ENCODE results near the gene EFCAB9. TPM values are rescaled to one million over a fixed set of nuclear protein-coding genes. Genes with fewer than 3 reads are reported as not detected.

Gene EFCAB9
- total RNA-seq, 1 experiment from 2014 or later: not detected

DNA sequence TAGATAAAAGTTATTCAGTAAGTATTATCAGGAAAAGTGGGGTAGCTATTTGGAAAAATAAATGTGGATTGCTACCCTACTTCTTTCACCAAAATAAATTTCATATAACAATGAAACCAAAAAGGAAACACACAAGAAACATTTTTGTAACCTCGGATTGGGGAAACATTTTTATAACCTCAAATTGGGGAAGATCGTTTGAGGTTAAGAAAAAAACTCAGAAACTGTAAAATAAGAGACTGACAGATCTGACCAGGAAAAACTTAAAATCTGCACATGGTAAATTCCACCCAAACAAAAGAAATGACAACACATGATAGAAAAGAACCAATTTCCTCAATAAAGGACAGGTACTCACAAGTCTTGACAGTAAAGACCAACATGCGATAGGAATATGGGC, 13.5 kb downstream of the EFCAB9 start:
- H2BK20ac ChIP-seq (ENCODE audit: low read depth, low read length, poor library complexity, severe bottlenecking): no peak overlapping the region
- H2AFZ ChIP-seq (ENCODE audit: low read length): no peak overlapping the region
- Mint-ChIP-seq H3K36me3 (ENCODE audit: insufficient read depth in 1 of 3, low read depth in 3 of 3) (peaks cover 10 to 31% (median 25%) of the 10 kb centered on the region in 3 experiments; a peak in 6 of 7 replicates), H3K4me3 (no peak overlapping the region), H3K27ac (peak overlapping the region in 1 of 3 experiments; percentile 35; a peak in 1 of 7 replicates), H3K9me3 (no peaks in the 10 kb centered on the region), H3K4me1 (no peaks in the 10 kb centered on the region), H3K27me3 (ENCODE audit: low read depth) (no peaks in the 10 kb centered on the region)
- no peak overlapping the region for H3K23ac ChIP-seq (ENCODE audit: insufficient read length, low read depth, low read length)
- H2AK5ac ChIP-seq (ENCODE audit: insufficient read length, low read length): no peak overlapping the region
- H4K5ac ChIP-seq (ENCODE audit: insufficient read length, low read depth, low read length): no peak overlapping the region
- no peak overlapping the region for H3K9ac ChIP-seq (ENCODE audit: extremely low read depth, insufficient read length, low read length)
- no peak overlapping the region for H2BK15ac ChIP-seq (ENCODE audit: low read depth, low read length)
- no peak overlapping the region for H3T11ph ChIP-seq (ENCODE audit: low read length)
- no peak overlapping the region for H3K56ac ChIP-seq (ENCODE audit: insufficient read length, low read depth, low read length)
- no peaks in the 10 kb centered on the region; the same call in 1 of the 2 replicates for H3K79me2 ChIP-seq (ENCODE audit: insufficient read depth, low read length)
- no peak overlapping the region for H4K8ac ChIP-seq (replicated peaks; ENCODE audit: insufficient read length, low read depth, low read length)
- DNase-seq: no peak
- no peaks in the 10 kb centered on the region for H3K4me1 ChIP-seq (ENCODE audit: insufficient read depth, low read length)
- H3K18ac ChIP-seq (ENCODE audit: insufficient read length, low read depth, low read length): no peak overlapping the region
- no CpG with 5 or more reads among the region's 3 CpGs for WGBS (ENCODE audit: extremely low coverage, insufficient read length, low lambda C conversion rate)
- no peak overlapping the region for H3K14ac ChIP-seq (ENCODE audit: insufficient read depth, low read length)
- no peak overlapping the region for H3K27ac ChIP-seq (ENCODE audit: insufficient read length, low read depth, low read length)
- H2BK120ac ChIP-seq (ENCODE audit: low read depth, low read length, poor library complexity, severe bottlenecking): no peak overlapping the region
- no peak overlapping the region for H3K4me2 ChIP-seq (ENCODE audit: insufficient read depth, insufficient read length, low read length)
- no peak overlapping the region for H2BK12ac ChIP-seq (ENCODE audit: insufficient read length, low read depth, low read length)
- H3K4ac ChIP-seq (ENCODE audit: low read depth, low read length): no peak overlapping the region
- no peak overlapping the region for H4K91ac ChIP-seq (ENCODE audit: insufficient read length, low read depth, low read length)
- TF ChIP-seq, protein P1, sequence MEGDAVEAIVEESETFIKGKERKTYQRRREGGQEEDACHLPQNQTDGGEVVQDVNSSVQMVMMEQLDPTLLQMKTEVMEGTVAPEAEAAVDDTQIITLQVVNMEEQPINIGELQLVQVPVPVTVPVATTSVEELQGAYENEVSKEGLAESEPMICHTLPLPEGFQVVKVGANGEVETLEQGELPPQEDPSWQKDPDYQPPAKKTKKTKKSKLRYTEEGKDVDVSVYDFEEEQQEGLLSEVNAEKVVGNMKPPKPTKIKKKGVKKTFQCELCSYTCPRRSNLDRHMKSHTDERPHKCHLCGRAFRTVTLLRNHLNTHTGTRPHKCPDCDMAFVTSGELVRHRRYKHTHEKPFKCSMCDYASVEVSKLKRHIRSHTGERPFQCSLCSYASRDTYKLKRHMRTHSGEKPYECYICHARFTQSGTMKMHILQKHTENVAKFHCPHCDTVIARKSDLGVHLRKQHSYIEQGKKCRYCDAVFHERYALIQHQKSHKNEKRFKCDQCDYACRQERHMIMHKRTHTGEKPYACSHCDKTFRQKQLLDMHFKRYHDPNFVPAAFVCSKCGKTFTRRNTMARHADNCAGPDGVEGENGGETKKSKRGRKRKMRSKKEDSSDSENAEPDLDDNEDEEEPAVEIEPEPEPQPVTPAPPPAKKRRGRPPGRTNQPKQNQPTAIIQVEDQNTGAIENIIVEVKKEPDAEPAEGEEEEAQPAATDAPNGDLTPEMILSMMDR (conservative IDR thresholded peaks at IDR 0.05): no peak
- H4K20me1 ChIP-seq (ENCODE audit: control insufficient read depth, insufficient read depth, insufficient read length): no peaks in the 10 kb centered on the region
- no peaks in the 10 kb centered on the region for H3K27me3 ChIP-seq (ENCODE audit: insufficient read depth, low read length)
- H2BK5ac ChIP-seq (ENCODE audit: insufficient read length, low read length): no peak overlapping the region
- H3K23me2 ChIP-seq (ENCODE audit: insufficient read length, low read depth, low read length, poor library complexity, severe bottlenecking): no peaks in the 10 kb centered on the region
- H3K9me3 ChIP-seq (ENCODE audit: control insufficient read depth, low read depth, low read length): no peaks in the 10 kb centered on the region
- H3K79me1 ChIP-seq (ENCODE audit: insufficient read depth, low read depth, low read length, poor library complexity, severe bottlenecking): no peaks in the 10 kb centered on the region

Measured in H9 (cell line).